ENCODE data around the gene ATXN1. TPM values are rescaled to one million over a fixed set of nuclear protein-coding genes. Genes with fewer than 3 reads are reported as not detected.
"Not testable (repeated sequence)": the region's sequence is repeated elsewhere in the genome, so short reads cannot be mapped to it uniquely, and the experiment has no call there.

Gene ATXN1
- total RNA-seq, 1 donor from 2014 or later: 71.2 TPM

GRCh38 chr6:16543521-16543920 is 217.7 kb downstream of the ATXN1 start:
- Histone ChIP-seq H3K4me3 (no peak overlapping the region), H3K27ac (no peak overlapping the region), H3K27me3 (no peaks in the 10 kb centered on the region), H3K36me3 (no peaks in the 10 kb centered on the region), H3K9me3 (no peaks in the 10 kb centered on the region), H3K4me1 (peaks cover 38% of the 10 kb centered on the region)
- ATAC-seq (no peak), DNase-seq (no peak)
- no peak for TF ChIP-seq CTCF (IDR thresholded peaks at IDR 0.05)
- intact Hi-C loops (cut with DNase I): no loop called here

GRCh38 chr6:16542070-16542469 is 219.2 kb downstream of the ATXN1 start:
- DNase-seq: no peak
- Histone ChIP-seq H3K4me3 (no peak overlapping the region), H3K9me3 (no peaks in the 10 kb centered on the region), H3K4me1 (peaks cover 38% of the 10 kb centered on the region), H3K36me3 (no peaks in the 10 kb centered on the region), H3K27ac (no peak overlapping the region), H3K27me3 (no peaks in the 10 kb centered on the region)
- no peak for TF ChIP-seq CTCF (IDR thresholded peaks at IDR 0.05)
- intact Hi-C loops (cut with DNase I): no loop called here
- no peak for ATAC-seq

GRCh38 chr6:16540804-16541752 is 220.2 kb downstream of the ATXN1 start:
- Histone ChIP-seq H3K27ac (no peak overlapping the region), H3K9me3 (no peaks in the 10 kb centered on the region), H3K4me1 (peaks cover 36% of the 10 kb centered on the region), H3K4me3 (no peak overlapping the region), H3K27me3 (no peaks in the 10 kb centered on the region), H3K36me3 (no peaks in the 10 kb centered on the region)
- no peak for DNase-seq
- intact Hi-C loops (cut with DNase I): no loop called here
- ATAC-seq: peak; percentile 47
- peak; percentile 14 for TF ChIP-seq CTCF (IDR thresholded peaks at IDR 0.05)

GRCh38 chr6:16540383-16540782 is 220.9 kb downstream of the ATXN1 start:
- peaks cover 29% of the 10 kb centered on the region for H3K4me1 ChIP-seq
- H3K27ac ChIP-seq; H3K27me3 ChIP-seq; H3K36me3 ChIP-seq; intact Hi-C loops (cut with DNase I); ATAC-seq; DNase-seq; H3K4me3 ChIP-seq; H3K9me3 ChIP-seq: not testable (repeated sequence)

- no peak overlapping the region for H3K4me3 ChIP-seq
- no peak for TF ChIP-seq CTCF (IDR thresholded peaks at IDR 0.05)
- no peaks in the 10 kb centered on the region for H3K9me3 ChIP-seq
- H3K4me1 ChIP-seq: peaks cover 18% of the 10 kb centered on the region
- no peak overlapping the region for H3K27ac ChIP-seq
- no peaks in the 10 kb centered on the region for H3K27me3 ChIP-seq
- intact Hi-C loops (cut with DNase I): no loop called here
- no peak for ATAC-seq
- H3K36me3 ChIP-seq: no peaks in the 10 kb centered on the region
- DNase-seq: no peak
Observed at GRCh38 chr6:16539086-16539931, 222.0 kb downstream of the ATXN1 start.

- Histone ChIP-seq H3K4me1 (no peaks in the 10 kb centered on the region), H3K4me3 (no peak overlapping the region), H3K9me3 (no peaks in the 10 kb centered on the region), H3K36me3 (no peaks in the 10 kb centered on the region), H3K27ac (no peak overlapping the region), H3K27me3 (no peaks in the 10 kb centered on the region)
- DNase-seq (no peak), ATAC-seq (no peak)
- intact Hi-C loops (cut with DNase I): no loop called here
- no peak for TF ChIP-seq CTCF (IDR thresholded peaks at IDR 0.05)
Observed at GRCh38 chr6:16535564-16535963, 225.7 kb downstream of the ATXN1 start.

All from upper lobe of right lung (tissue), 1 donor.